ENCODE data around the gene BTBD9.

The BTBD9 gene

GRCh38 chr6:38549795-38550194, 89.9 kb downstream of the BTBD9 start:
- DNase-seq, result no peak

- DNase-seq, result no peak
Measured at GRCh38 chr6:38549180-38549579, 90.5 kb downstream of the BTBD9 start.

GRCh38 chr6:38543022-38543421, 96.7 kb downstream of the BTBD9 start:
- no peak for DNase-seq

- DNase-seq, result no peak
Measured at GRCh38 chr6:38542031-38542430, 97.7 kb downstream of the BTBD9 start.

DNA sequence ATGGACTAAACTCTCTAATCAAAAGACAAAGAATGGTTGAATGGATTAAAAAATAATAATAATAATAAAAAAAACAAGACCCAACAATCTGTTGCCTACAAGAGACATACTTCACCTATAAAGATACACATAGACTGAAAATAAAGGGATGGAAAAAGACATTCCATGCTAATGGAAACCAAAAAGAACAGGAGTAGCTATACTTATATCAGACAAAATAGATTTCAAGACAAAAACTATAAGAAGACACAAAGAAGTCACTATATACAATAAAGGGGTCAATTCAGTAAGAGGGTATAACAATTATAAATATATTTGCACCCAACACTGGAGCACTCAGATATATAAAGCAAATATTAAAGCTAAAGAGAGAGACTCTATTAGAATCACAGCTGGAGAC, 106.7 kb downstream of the BTBD9 start:
- no peak for DNase-seq

DNA sequence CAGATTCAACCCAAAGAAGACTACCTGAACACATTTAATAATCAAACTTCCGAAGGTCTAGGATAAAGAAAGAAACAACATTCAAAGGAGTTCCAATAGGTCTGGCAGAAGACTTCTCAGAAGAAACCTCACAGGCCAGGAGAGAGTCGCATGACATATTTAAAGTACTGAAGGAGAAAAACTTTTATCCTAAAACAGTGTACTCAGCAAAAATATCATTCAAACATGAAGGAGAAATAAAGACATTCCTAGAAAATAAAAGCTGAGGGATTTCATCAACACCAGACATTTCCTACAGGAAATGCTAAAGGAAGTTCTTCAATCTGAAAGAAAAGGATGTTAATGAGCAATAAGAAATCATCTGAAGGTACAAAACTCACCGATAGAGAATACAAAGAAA, 108.6 kb downstream of the BTBD9 start:
- no peak for DNase-seq

DNA sequence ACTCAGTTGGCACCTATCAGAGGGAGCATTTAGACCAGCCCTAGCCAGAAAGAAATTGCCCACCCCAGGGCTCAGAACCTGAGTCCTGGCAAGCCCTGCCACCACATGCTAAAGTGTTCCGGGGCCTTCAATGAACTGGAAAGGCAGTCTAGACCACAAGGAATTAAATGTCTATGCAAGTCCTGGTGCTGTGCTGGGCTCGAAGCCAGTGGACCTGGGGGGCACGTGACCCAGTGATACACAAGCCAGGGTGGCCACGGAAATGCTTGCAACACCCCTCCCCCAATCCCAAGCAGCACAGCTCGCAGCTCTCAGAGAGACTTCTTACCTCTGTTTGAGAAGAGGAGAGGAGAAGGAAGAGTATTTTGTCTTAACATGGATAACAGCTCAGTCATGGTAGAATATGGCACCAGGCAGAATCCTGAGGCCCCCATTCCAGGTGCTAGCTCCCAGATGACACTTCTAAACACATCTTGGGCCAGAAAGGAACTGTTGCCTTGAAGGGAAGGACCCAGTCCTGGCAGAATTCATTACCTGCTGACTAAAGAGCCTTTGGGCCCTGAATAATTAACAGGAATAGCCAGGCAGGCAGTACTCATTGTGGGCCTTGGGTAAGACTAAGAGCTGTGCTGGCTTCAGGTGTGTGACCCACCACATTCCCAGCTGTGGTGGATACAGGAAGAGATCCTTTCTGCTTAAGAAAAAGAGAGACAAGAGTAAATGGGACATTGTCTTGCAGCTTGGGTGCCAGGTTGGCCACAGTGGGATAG, 111.3 kb downstream of the BTBD9 start:
- DNase-seq, result no peak

- no peak for DNase-seq
Measured at GRCh38 chr6:38527371-38527770, 112.4 kb downstream of the BTBD9 start.

DNA sequence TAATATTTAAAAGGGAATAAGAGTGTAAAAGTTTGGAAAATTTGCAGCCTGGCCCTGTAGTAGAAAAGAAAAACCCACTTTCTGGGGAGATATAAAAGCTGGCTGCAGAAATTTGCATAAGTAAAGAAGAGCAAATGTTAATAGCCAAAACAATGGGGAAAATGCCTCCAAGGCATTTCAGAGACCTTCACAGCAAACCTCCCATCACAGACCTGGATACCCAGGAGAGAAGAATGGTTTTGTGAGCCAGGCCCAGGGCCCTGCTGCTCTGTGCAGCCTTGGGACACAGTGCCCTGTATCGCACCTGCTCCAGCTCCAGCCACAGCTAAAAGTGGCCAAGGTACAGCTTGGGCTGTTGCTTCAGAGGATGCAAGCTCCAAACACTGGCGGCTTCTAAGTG, 113.8 kb downstream of the BTBD9 start:
- no peak for DNase-seq

DNA sequence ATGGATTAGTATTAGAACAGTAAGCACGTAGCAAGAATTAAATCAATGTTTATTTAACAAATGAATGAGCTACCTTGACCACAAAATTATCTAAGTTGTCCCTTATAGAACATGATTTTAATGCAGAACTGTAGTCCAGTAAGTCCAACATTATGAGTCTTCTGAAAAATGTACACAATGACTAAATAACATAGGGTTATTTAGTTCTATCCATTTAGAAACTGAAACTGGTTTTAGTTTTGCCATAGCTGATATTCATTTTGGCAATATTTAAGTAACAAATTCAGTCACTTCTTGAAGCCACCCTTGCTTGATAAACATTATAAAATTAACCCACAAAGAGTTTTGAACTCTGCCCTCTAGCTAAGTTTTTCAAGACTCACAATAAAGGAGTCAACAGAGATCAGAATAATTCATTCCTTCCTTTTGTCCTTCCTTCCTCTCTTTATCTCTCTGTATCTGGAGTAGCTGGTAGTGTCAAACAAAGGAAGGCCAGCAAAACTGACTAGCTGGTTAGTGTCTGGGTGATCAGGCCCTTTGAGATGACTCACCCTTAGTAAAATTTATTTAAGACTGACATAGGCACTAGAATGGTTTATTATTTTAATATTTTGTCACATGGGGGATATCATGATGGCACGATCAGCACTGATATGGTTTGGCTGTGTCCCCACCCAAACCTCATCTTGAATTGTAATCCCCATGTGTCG, 115.1 kb downstream of the BTBD9 start:
- no peak for DNase-seq

- DNase-seq, result no peak
Measured at GRCh38 chr6:38522322-38522721, 117.4 kb downstream of the BTBD9 start.

GRCh38 chr6:38518511-38519304, 121.0 kb downstream of the BTBD9 start:
- no peak for DNase-seq

- DNase-seq, result no peak
Measured at GRCh38 chr6:38517005-38517404, 122.7 kb downstream of the BTBD9 start.

DNA sequence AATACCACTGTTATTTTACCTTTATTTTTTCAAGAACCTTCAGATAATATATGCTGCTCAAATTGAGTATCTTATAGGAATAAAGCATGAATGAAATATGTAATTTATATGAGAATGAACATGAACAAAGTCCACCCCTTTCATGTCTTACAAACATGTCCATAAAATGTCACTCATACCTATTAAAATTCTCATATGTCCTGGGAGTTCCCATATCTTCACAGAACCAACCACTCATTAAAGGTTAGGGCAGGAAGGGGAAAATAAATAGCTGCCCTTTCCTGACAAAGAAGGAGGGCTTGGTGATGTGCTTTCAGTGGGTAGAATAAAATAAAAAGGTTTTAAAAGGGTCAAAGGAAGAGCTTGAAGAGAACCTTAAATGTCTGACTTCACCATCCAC, 125.3 kb downstream of the BTBD9 start:
- DNase-seq, result no peak

DNA sequence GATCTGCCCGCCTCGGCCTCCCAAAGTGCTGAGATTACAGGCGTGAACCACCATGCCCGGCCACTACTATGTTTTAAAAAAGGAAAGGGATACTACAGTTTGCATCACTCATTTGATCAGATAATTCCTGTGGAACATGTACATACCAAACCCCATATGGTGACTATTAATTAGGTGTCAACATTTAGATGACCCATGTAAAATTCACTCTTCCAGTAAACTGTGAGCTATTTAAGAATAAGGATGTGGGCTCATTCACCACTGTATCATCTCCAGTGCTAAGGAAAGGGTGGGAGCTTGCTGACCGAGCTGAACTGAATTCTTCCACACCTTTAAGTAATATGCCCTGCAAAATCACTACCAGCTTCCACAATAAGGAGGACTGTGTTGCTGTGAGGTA, 127.5 kb downstream of the BTBD9 start:
- no peak for DNase-seq

- DNase-seq, result no peak
Measured at GRCh38 chr6:38510205-38510604, 129.5 kb downstream of the BTBD9 start.

- no peak for DNase-seq
Measured at GRCh38 chr6:38509713-38510112, 130.0 kb downstream of the BTBD9 start.

GRCh38 chr6:38508894-38509293, 130.8 kb downstream of the BTBD9 start:
- peak; percentile 39 for DNase-seq

DNA sequence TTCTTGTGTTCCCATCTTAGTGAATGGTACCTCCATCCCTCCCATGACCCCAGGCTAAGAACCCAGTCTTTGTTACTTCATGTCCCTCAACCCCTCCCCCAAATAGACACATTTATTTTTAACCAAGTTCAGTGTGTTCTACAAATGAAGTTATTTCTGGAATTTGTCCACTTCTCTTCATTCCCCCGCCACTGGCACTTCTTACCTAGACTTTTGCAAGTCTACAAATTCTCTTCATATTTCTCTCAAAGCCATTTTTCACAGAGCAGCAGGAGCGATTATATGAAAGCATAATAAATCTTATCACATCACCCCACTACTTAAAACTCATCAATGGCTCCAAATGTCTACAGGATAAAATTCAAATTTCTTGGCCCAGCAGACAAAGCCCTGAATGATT, 131.4 kb downstream of the BTBD9 start:
- no peak for DNase-seq

GRCh38 chr6:38507173-38507572, 132.6 kb downstream of the BTBD9 start:
- no peak for DNase-seq

GRCh38 chr6:38505826-38506225, 133.9 kb downstream of the BTBD9 start:
- DNase-seq, result no peak

DNA sequence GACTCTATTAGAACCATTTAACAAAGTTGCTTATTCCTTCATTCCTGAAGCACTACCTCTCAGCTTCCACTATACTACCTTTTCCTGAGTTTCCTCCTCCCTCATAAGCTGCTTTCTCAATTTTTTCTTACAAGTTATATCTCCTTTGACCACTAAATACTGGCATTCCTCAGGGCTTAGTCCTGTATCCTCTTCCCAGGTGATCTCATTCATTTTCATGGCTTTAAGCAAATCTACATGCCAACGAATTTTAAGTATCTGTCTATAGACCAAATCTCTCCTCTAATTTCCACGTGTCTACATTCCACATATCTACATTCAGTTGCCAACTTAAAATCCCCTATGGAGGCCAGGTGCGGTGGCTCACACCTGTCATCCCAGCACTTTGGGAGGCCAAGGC, 134.7 kb downstream of the BTBD9 start:
- DNase-seq, result no peak

DNA sequence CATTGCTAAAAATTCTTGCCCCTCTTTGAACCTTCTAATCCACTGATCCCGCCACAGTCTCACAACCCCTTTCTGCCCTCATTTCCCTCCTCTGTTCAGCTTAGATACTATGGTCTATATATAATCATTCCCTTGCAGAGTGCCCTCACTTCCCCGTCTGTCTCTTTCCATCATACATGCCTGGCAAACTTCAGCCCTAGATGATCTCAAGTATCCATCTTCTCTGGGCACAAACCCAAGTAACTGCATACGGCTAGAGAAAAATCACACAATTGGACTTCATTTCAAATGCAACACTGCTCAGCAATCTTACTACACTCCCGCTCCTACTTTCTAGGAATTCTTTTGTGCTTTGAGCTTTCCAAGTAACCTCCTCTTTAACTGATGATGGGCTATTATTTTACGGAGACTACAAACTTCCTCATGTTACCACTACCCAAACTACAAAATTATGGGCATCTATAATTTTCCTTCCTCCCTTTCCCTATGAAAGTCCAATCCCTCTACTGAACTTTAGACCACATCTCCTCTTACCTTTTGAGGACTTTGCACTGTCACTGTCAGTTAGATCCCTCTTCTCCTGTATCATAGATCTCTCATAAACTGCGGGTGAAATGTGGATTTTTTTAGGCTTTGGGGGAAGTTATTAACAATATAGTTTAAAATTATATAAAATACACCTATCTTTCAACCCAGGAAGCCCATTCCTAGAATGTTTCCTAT, 135.6 kb downstream of the BTBD9 start:
- no peak for DNase-seq

All from NCI-H510A (cell line).